Measurements from ENCODE around the gene DCAF5. TPM values are rescaled to one million over a fixed set of nuclear protein-coding genes. Genes with fewer than 3 reads are reported as not detected.

The DCAF5 gene
- total RNA-seq, 4 donors from 2014 or later, result 25.1 to 70.3 (median 42.7) TPM

GRCh38 chr14:69096781-69097475, 56.0 kb downstream of the DCAF5 start:
- intact Hi-C loops (cut with DNase I; ENCODE audit: low total_unique reads), result loop anchor here (10.0 kb wide), 1 partner anchor 182 kb away; no protein-coding TSS in a partner anchor
- DNase-seq, result no peak

GRCh38 chr14:69096246-69096645, 56.7 kb downstream of the DCAF5 start:
- H3K4me1 ChIP-seq, result peaks cover 0 to 14% (median 8%) of the 10 kb centered on the region in 4 donors
- 96% methylated on average over 3 to 4 of the region's 4 CpGs for WGBS, 2 donors (ENCODE audit: low coverage in 1 of 2)
- TF ChIP-seq CTCF (IDR thresholded peaks at IDR 0.05) (no peak), POLR2A (IDR thresholded peaks at IDR 0.05) (no peak), POLR2AphosphoS5 (IDR thresholded peaks at IDR 0.05) (no peak), EP300 (IDR thresholded peaks at IDR 0.05; ENCODE audit: low read depth) (no peak)
- H3K27ac ChIP-seq, result peak overlapping the region; percentile 15 to 52 (median 30)
- DNase-seq, result no peak
- H3K9me3 ChIP-seq, result no peaks in the 10 kb centered on the region
- H3K4me3 ChIP-seq, result no peak overlapping the region
- intact Hi-C loops (cut with DNase I; ENCODE audit: low total_unique reads) (loop anchor here (10.0 kb wide), 1 partner anchor 181 kb away; no protein-coding TSS in a partner anchor), in situ Hi-C loops (cut with MboI; ENCODE audit: low pct_ligation_motif_present in 1 of 4, low pct_unique_long_range_greater_than_20kb in 1 of 4, low sequenced_read_pairs in 3 of 4) (loop anchor here (5.0 to 25.0 kb wide), 3 partner anchors 181 to 184 kb away; no protein-coding TSS in a partner anchor)
- no peaks in the 10 kb centered on the region for H3K27me3 ChIP-seq
- H3K36me3 ChIP-seq, result peaks cover 0 to 4% (median 2%) of the 10 kb centered on the region in 4 donors

More at GRCh38 chr14:69096781-69097475, 56.0 kb downstream of the DCAF5 start:
- WGBS, 2 donors (ENCODE audit: low coverage in 1 of 2), result 61 to 75% methylated on average over 4 of the region's 4 CpGs
- no peaks in the 10 kb centered on the region for H3K9me3 ChIP-seq
- peak overlapping the region; percentile 15 to 52 (median 30) for H3K27ac ChIP-seq
- no peaks in the 10 kb centered on the region for H3K27me3 ChIP-seq
- H3K4me1 ChIP-seq, result peaks cover 2 to 18% (median 11%) of the 10 kb centered on the region in 4 donors
- H3K36me3 ChIP-seq, result no peaks in the 10 kb centered on the region
- no peak overlapping the region for H3K4me3 ChIP-seq
- TF ChIP-seq POLR2A (IDR thresholded peaks at IDR 0.05), result no peak
- no peak for TF ChIP-seq EP300 (IDR thresholded peaks at IDR 0.05; ENCODE audit: low read depth)
- no peak for TF ChIP-seq POLR2AphosphoS5 (IDR thresholded peaks at IDR 0.05)
- no peak for TF ChIP-seq CTCF (IDR thresholded peaks at IDR 0.05)
- in situ Hi-C loops (cut with MboI; ENCODE audit: low pct_ligation_motif_present in 1 of 4, low pct_unique_long_range_greater_than_20kb in 1 of 4, low sequenced_read_pairs in 3 of 4), result loop anchor here (5.0 to 25.0 kb wide), 3 partner anchors 182 to 185 kb away; no protein-coding TSS in a partner anchor

GRCh38 chr14:69094481-69094880, 58.4 kb downstream of the DCAF5 start:
- Histone ChIP-seq H3K27me3 (no peaks in the 10 kb centered on the region), H3K4me3 (no peak overlapping the region), H3K4me1 (peaks cover 0 to 11% (median 6%) of the 10 kb centered on the region in 4 donors), H3K27ac (peak overlapping the region in 3 of 4 donors; percentile 49 to 56 (median 53)), H3K36me3 (peaks cover 0 to 15% (median 5%) of the 10 kb centered on the region in 4 donors), H3K9me3 (no peaks in the 10 kb centered on the region)
- WGBS, 2 donors (ENCODE audit: low coverage in 1 of 2), result 84 to 100% methylated on average over 1 of the region's 1 CpG
- no peak for DNase-seq
- in situ Hi-C loops (cut with MboI; ENCODE audit: low pct_ligation_motif_present in 1 of 4, low pct_unique_long_range_greater_than_20kb in 1 of 4, low sequenced_read_pairs in 3 of 4), result loop anchor here in 3 of 4 donors (10.0 to 25.0 kb wide), 2 partner anchors 180 to 182 kb away; no protein-coding TSS in a partner anchor
- TF ChIP-seq POLR2AphosphoS5 (IDR thresholded peaks at IDR 0.05) (no peak), CTCF (IDR thresholded peaks at IDR 0.05) (no peak), POLR2A (IDR thresholded peaks at IDR 0.05) (no peak), EP300 (IDR thresholded peaks at IDR 0.05; ENCODE audit: low read depth) (no peak)
- intact Hi-C loops (cut with DNase I; ENCODE audit: low total_unique reads), result loop anchor here (5.0 to 10.0 kb wide), 2 partner anchors 117 to 180 kb away; partner anchors contain the start of gene ACTN1

Measured in transverse colon (tissue), 4 donors.